MM.1S (cell line): ENCODE measurements around the gene ATPAF1.

ENCODE experiments used
- DNase-seq: peaks from one replicate; pipeline ENCODE4 v3.0.0-alpha.2; 2015
- H2AFZ ChIP-seq: fragments of 300-600 bp; sonication (generic); 2 replicates; pipeline ENCODE4 v1.6.0; 2016; ENCODE audit warnings: antibody characterized with exemption, low read length
- H3F3A ChIP-seq: fragments of 300-600 bp; sonication (generic); 2 replicates; pipeline ENCODE4 v1.6.1; 2016; ENCODE audit warnings: mild to moderate bottlenecking, antibody characterized with exemption, low read length, moderate library complexity, mixed read lengths; ENCODE audit not compliant: insufficient read depth
- H3K27ac ChIP-seq: fragments of 300-600 bp; sonication (generic); 2 replicates; pipeline ENCODE4 v1.5.1; 2016; ENCODE audit warnings: mild to moderate bottlenecking, low read length
- H3K27me3 ChIP-seq: fragments of 300-600 bp; sonication (generic); replicated peaks from 2 replicates; pipeline ENCODE4 v1.6.0; 2016; ENCODE audit warnings: low read length; ENCODE audit not compliant: insufficient read depth
- H3K36me3 ChIP-seq: fragments of 300-600 bp; sonication (generic); replicated peaks from 2 replicates; pipeline ENCODE4 v1.6.1; 2016; ENCODE audit warnings: mild to moderate bottlenecking, low read length, mixed read lengths; ENCODE audit not compliant: insufficient read depth
- H3K4me1 ChIP-seq: fragments of 300-600 bp; sonication (generic); 2 replicates; pipeline ENCODE4 v1.6.1; 2016; ENCODE audit warnings: low read length, mixed read lengths
- H3K4me2 ChIP-seq: fragments of 300-600 bp; sonication (generic); 2 replicates; pipeline ENCODE4 v1.6.0; 2016; ENCODE audit warnings: low read depth, low read length
- H3K4me3 ChIP-seq: fragments of 300-600 bp; sonication (generic); 2 replicates; pipeline ENCODE4 v1.5.1; 2016; ENCODE audit warnings: low read length, mixed read lengths
- H3K79me2 ChIP-seq: fragments of 300-600 bp; sonication (generic); 2 replicates; pipeline ENCODE4 v1.6.1; 2016; ENCODE audit warnings: mixed run types, low read length, mixed read lengths
- H3K9ac ChIP-seq: fragments of 300-600 bp; sonication (generic); 2 replicates; pipeline ENCODE4 v1.6.1; 2016; ENCODE audit warnings: low read length, mixed read lengths
- H3K9me2 ChIP-seq: fragments of 300-600 bp; sonication (generic); replicated peaks from 2 replicates; pipeline ENCODE4 v1.6.1; 2016; ENCODE audit warnings: mild to moderate bottlenecking, low read length, mixed read lengths; ENCODE audit not compliant: insufficient read depth
- H3K9me3 ChIP-seq: fragments of 300-600 bp; sonication (generic); replicated peaks from 2 replicates; pipeline ENCODE4 v1.6.1; 2016; ENCODE audit warnings: mild to moderate bottlenecking, low read length, mixed read lengths; ENCODE audit not compliant: insufficient read depth
- H4K20me1 ChIP-seq: fragments of 300-600 bp; sonication (generic); 2 replicates; pipeline ENCODE4 v1.6.1; 2016; ENCODE audit warnings: mild to moderate bottlenecking, low read length, moderate library complexity, mixed read lengths; ENCODE audit not compliant: insufficient read depth
- CTCF ChIP-seq: fragments of 300-600 bp; sonication (generic); IDR thresholded peaks from 2 replicates; pipeline ENCODE4 v1.5.1; 2016; ENCODE audit warnings: antibody characterized with exemption, low read length, mixed read lengths
- EZH2 ChIP-seq: fragments of 300-600 bp; sonication (generic); optimal IDR thresholded peaks from 2 replicates; pipeline ENCODE3; 2017; ENCODE audit warnings: low read depth, mild to moderate bottlenecking, antibody characterized with exemption, low read length, mixed read lengths
- EZH2phosphoT487 ChIP-seq: fragments of 300-600 bp; sonication (generic); IDR thresholded peaks from 2 replicates; pipeline ENCODE4 v1.6.1; 2018; ENCODE audit warnings: antibody characterized with exemption, low read length

Gene ATPAF1

GRCh38 chr1:46689356-46689755, 21.2 kb upstream of the ATPAF1 start:
- Histone ChIP-seq H3K9me2 (no peaks in the 10 kb centered on the region), H3F3A (peaks cover 19% of the 10 kb centered on the region), H3K4me2 (peak overlapping the region; percentile 42; the same call in 1 of the 2 replicates), H3K27ac (peak overlapping the region; percentile 85), H3K79me2 (no peaks in the 10 kb centered on the region), H2AFZ (no peak overlapping the region), H3K27me3 (no peaks in the 10 kb centered on the region), H3K36me3 (peaks cover 12% of the 10 kb centered on the region; the same call in 1 of the 2 replicates), H3K9ac (peak overlapping the region; percentile 17; the same call in 1 of the 2 replicates), H3K9me3 (no peaks in the 10 kb centered on the region), H4K20me1 (no peaks in the 10 kb centered on the region), H3K4me1 (peaks cover 34% of the 10 kb centered on the region), H3K4me3 (peak overlapping the region; percentile 29; the same call in 1 of the 2 replicates)
- TF ChIP-seq CTCF = no peak
- TF ChIP-seq EZH2phosphoT487 = no peak
- no peak for TF ChIP-seq EZH2
- DNase-seq = peak; percentile 86

GRCh38 chr1:46687921-46688509, 19.9 kb upstream of the ATPAF1 start:
- H3K79me2 ChIP-seq = no peaks in the 10 kb centered on the region
- H2AFZ ChIP-seq = no peak overlapping the region
- no peak overlapping the region for H3K4me3 ChIP-seq
- H3K9me3 ChIP-seq = no peaks in the 10 kb centered on the region
- no peak overlapping the region for H3K27ac ChIP-seq
- no peak overlapping the region for H3K4me2 ChIP-seq
- DNase-seq = no peak
- TF ChIP-seq EZH2 (no peak), EZH2phosphoT487 (no peak), CTCF (no peak)
- H3K27me3 ChIP-seq = no peaks in the 10 kb centered on the region
- peaks cover 34% of the 10 kb centered on the region for H3K4me1 ChIP-seq
- H3K9ac ChIP-seq = no peak overlapping the region
- H3K9me2 ChIP-seq = no peaks in the 10 kb centered on the region
- H3F3A ChIP-seq = peaks cover 19% of the 10 kb centered on the region
- H3K36me3 ChIP-seq = peaks cover 19% of the 10 kb centered on the region
- H4K20me1 ChIP-seq = no peaks in the 10 kb centered on the region

- Histone ChIP-seq H4K20me1 (no peaks in the 10 kb centered on the region), H3K4me1 (peaks cover 34% of the 10 kb centered on the region), H3K9me3 (no peaks in the 10 kb centered on the region), H3F3A (peaks cover 19% of the 10 kb centered on the region), H3K4me3 (no peak overlapping the region), H3K27me3 (no peaks in the 10 kb centered on the region), H3K36me3 (peaks cover 19% of the 10 kb centered on the region), H3K27ac (no peak overlapping the region), H3K9ac (no peak overlapping the region), H2AFZ (no peak overlapping the region), H3K4me2 (no peak overlapping the region), H3K79me2 (no peaks in the 10 kb centered on the region), H3K9me2 (no peaks in the 10 kb centered on the region)
- no peak for DNase-seq
- no peak for TF ChIP-seq EZH2phosphoT487
- no peak for TF ChIP-seq EZH2
- TF ChIP-seq CTCF = no peak
Observed at GRCh38 chr1:46687093-46687659, 19.0 kb upstream of the ATPAF1 start.
